Mesenchymal stem cell (in vitro differentiated cells and primary cell): ENCODE results near the gene CACNA1I.

ENCODE experiments used
- DNase-seq: peaks from one replicate; pipeline ENCODE4 v3.0.0-alpha.2; 2013
- H2AFZ ChIP-seq: one replicate; pipeline ENCODE4 v1.6.1; 2013; ENCODE audit warnings: low read depth, mild to moderate bottlenecking, control low read depth, inconsistent platforms, low read length, moderate library complexity
- H2AK5ac ChIP-seq: 2 replicates; pipeline ENCODE4 v1.6.1; 2013; ENCODE audit warnings: low read length, moderate library complexity, mild to moderate bottlenecking, inconsistent platforms; ENCODE audit not compliant: severe bottlenecking
- H2BK120ac ChIP-seq: one replicate; pipeline ENCODE4 v1.6.1; 2013; ENCODE audit warnings: low read depth, mild to moderate bottlenecking, inconsistent platforms, low read length, moderate library complexity
- H2BK12ac ChIP-seq, 2 experiments: one replicate each; pipeline ENCODE4 v1.6.1; 2013; ENCODE audit warnings: inconsistent platforms in 2 of 2, low read length in 2 of 2, mild to moderate bottlenecking in 2 of 2, moderate library complexity in 2 of 2, control low read depth in 1 of 2
- H2BK15ac ChIP-seq: one replicate; pipeline ENCODE4 v1.6.1; 2013; ENCODE audit warnings: mild to moderate bottlenecking, low read depth, inconsistent platforms; ENCODE audit not compliant: poor library complexity, severe bottlenecking
- H2BK5ac ChIP-seq: 2 replicates; pipeline ENCODE4 v1.6.1; 2013; ENCODE audit warnings: low read depth, mild to moderate bottlenecking, low read length, control low read depth, inconsistent platforms; ENCODE audit not compliant: poor library complexity, severe bottlenecking
- H3K14ac ChIP-seq, 2 experiments: one replicate each; pipeline ENCODE4 v1.6.1; 2013; ENCODE audit warnings: inconsistent platforms in 2 of 2, low read length in 2 of 2, control low read depth in 1 of 2, mild to moderate bottlenecking in 1 of 2, moderate library complexity in 1 of 2
- H3K18ac ChIP-seq, 2 experiments: one replicate each; pipeline ENCODE4 v1.6.1; 2013; ENCODE audit warnings: inconsistent platforms in 2 of 2, low read length in 2 of 2, control low read depth in 1 of 2, low read depth in 1 of 2, mild to moderate bottlenecking in 1 of 2
- H3K23ac ChIP-seq, 2 experiments: one replicate each; pipeline ENCODE4 v1.6.1; 2013; ENCODE audit warnings: inconsistent platforms in 2 of 2, low read length in 2 of 2, mild to moderate bottlenecking in 2 of 2, moderate library complexity in 2 of 2, control low read depth in 1 of 2
- H3K27ac ChIP-seq: 2 replicates; pipeline ENCODE4 v1.5.1; 2013; ENCODE audit warnings: mild to moderate bottlenecking, moderate library complexity, low read length, control low read depth, inconsistent platforms; ENCODE audit not compliant: poor library complexity, severe bottlenecking
- H3K27me3 ChIP-seq, 2 experiments: 2 replicates each; pipeline versions ENCODE4 v1.6.1 to v1.7.0; 2013; ENCODE audit warnings: low read length in 2 of 2, mild to moderate bottlenecking in 2 of 2, moderate library complexity in 2 of 2, control low read depth in 1 of 2, inconsistent platforms in 1 of 2; ENCODE audit not compliant: control insufficient read depth in 1 of 2, insufficient read depth in 1 of 2
- H3K36me3 ChIP-seq, 2 experiments: 2 replicates each; pipeline versions ENCODE4 v1.6.1 to v1.7.0; 2013; ENCODE audit warnings: low read length in 2 of 2, control low read depth in 1 of 2, inconsistent platforms in 1 of 2, low read depth in 1 of 2, mild to moderate bottlenecking in 1 of 2; ENCODE audit not compliant: insufficient read depth in 2 of 2, control insufficient read depth in 1 of 2
- H3K4ac ChIP-seq, 2 experiments: one replicate each; pipeline ENCODE4 v1.6.1; 2013; ENCODE audit warnings: inconsistent platforms in 2 of 2, low read length in 2 of 2, mild to moderate bottlenecking in 2 of 2, moderate library complexity in 2 of 2, control low read depth in 1 of 2, low read depth in 1 of 2
- H3K4me1 ChIP-seq: 2 replicates; pipeline ENCODE4 v1.6.1; 2013; ENCODE audit warnings: low read depth, low read length, control low read depth; ENCODE audit not compliant: control insufficient read depth, insufficient read depth
- H3K4me2 ChIP-seq: 2 replicates; pipeline ENCODE4 v1.6.1; 2013; ENCODE audit warnings: low read length, mild to moderate bottlenecking, inconsistent platforms; ENCODE audit not compliant: poor library complexity, severe bottlenecking
- H3K4me3 ChIP-seq, 2 experiments: 2 replicates each; pipeline versions ENCODE4 v1.5.1 to v1.7.0; 2013; ENCODE audit warnings: low read length in 2 of 2, mild to moderate bottlenecking in 2 of 2, control low read depth in 1 of 2, low read depth in 1 of 2; ENCODE audit not compliant: insufficient read depth in 1 of 2
- H3K79me1 ChIP-seq: replicated peaks from 2 replicates; pipeline ENCODE4 v1.6.1; 2013; ENCODE audit warnings: mild to moderate bottlenecking, control low read depth, low read length, inconsistent platforms; ENCODE audit not compliant: poor library complexity, severe bottlenecking
- H3K9ac ChIP-seq: 2 replicates; pipeline ENCODE4 v1.7.0; 2013; ENCODE audit warnings: mild to moderate bottlenecking, low read length, moderate library complexity
- H3K9me3 ChIP-seq: 2 replicates; pipeline ENCODE4 v1.7.0; 2013; ENCODE audit warnings: mild to moderate bottlenecking, low read length; ENCODE audit not compliant: control insufficient read depth
- H4K8ac ChIP-seq: one replicate; pipeline ENCODE4 v1.6.1; 2013; ENCODE audit warnings: inconsistent platforms, mild to moderate bottlenecking, low read length, moderate library complexity
- H4K91ac ChIP-seq: one replicate; pipeline ENCODE4 v1.6.1; 2013; ENCODE audit warnings: mild to moderate bottlenecking, low read length, inconsistent platforms
- WGBS: methylation state at CpG from one replicate; pipeline ENCODE4 v1.1.7; 2013; ENCODE audit warnings: mixed read lengths; 5-methylcytosine and 5-hydroxymethylcytosine counted together

CACNA1I gene

DNA sequence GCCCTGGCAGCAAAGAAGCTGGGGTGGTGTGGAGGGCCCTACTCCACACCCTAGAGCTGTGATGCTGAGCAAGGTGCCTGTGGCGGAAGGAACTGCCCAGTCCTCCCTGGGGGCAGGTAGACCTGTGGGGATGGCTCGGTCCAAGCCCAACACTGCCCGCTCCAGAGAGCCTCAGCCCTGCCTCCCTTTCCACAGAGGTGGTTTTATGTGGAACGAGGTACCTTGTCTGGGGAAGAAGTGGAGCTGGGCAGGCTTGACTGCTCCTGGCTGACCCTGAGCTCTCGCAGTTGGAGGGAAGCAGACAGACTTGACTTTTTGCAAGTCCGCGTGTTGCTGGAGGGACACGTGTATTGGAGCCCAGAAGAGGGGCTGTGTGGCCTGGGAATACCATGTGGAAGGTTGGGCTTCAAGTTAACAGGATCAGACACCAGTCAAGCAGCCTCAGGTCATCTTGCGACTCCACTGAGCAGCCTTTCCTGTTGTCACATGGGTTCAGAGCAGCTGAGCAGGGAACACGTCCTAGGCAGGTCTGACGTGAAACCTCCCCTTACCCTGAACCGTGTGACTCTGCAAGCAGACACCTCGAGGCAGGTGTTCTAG lies 117.7 kb downstream of the CACNA1I start:
- H2BK120ac ChIP-seq = no peak overlapping the region
- no peaks in the 10 kb centered on the region for H3K4me1 ChIP-seq
- no peak overlapping the region for H2BK12ac ChIP-seq
- H2BK15ac ChIP-seq = no peak overlapping the region
- H3K9ac ChIP-seq = no peak overlapping the region
- H3K79me1 ChIP-seq = no peaks in the 10 kb centered on the region
- 79% methylated on average over 12 of the region's 13 CpGs for WGBS
- no peak overlapping the region for H3K18ac ChIP-seq
- H2AFZ ChIP-seq = no peak overlapping the region
- no peak overlapping the region for H3K4me3 ChIP-seq
- no peak overlapping the region for H3K23ac ChIP-seq
- no peak for DNase-seq
- no peak overlapping the region for H2BK5ac ChIP-seq
- H3K27ac ChIP-seq = no peak overlapping the region
- no peak overlapping the region for H4K91ac ChIP-seq
- no peaks in the 10 kb centered on the region for H3K36me3 ChIP-seq
- H4K8ac ChIP-seq = no peak overlapping the region
- no peak overlapping the region for H3K4me2 ChIP-seq
- no peak overlapping the region for H3K4ac ChIP-seq
- peaks cover 45 to 69% of the 10 kb centered on the region in 2 experiments for H3K27me3 ChIP-seq
- H3K9me3 ChIP-seq = no peaks in the 10 kb centered on the region
- H2AK5ac ChIP-seq = no peak overlapping the region
- H3K14ac ChIP-seq = no peak overlapping the region

DNA sequence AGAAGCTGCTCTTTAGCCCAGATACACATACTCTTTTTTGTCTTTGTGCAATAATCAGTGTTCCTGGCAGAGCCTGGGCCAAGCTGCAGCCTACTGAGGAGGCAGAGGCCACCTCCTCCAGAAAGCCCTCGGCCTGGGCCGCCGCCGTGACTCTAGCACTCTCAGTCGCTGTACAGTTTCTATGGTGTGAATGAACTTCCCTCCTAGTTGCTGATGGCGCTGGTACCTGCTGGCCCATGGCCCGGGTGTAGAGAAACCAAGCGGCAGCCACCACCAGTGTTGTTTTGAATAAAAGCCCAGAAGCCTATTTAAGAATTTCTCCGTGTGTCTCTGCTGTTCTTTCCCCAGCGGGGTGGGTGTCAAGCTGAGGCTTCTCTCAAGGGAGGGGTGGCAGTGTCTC lies 118.9 kb downstream of the CACNA1I start:
- no peak overlapping the region for H3K18ac ChIP-seq

DNA sequence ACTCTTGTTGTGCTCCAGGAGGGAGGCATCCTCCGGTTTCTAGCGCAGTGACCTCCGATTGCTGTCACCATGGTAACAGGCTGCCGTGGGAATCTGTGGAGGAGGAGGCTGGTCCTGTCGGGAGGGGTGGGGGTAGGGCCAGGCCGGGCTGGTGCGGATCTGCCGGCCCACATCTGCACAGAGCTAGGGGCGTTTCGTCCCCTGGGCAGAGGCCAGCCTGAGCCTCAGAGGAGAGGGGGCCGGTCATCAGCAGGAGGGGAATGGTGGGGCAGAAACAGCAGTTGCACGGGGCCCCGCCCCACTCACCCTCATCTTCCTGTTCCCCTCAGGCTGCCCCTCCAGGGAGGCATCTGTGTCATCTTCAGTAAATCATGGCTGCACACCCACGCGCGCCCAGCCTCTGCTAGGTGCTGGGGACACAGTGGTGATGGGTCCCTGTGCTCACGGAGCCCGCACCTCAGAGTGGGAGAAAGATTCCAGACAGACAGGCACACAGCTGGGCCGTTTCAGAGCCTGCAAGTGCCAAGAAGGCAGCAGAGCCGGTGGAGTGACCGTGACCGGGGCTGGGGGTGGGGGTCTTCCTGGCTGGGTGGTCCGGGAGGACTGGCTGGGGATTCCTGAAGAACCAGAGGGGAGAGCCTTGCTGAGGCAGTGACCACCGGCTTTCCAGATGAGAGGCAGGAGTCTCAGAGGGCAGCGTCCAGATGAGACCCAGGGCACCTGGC lies 120.5 kb downstream of the CACNA1I start:
- Histone ChIP-seq H3K9ac (no peak overlapping the region), H3K4me3 (no peak overlapping the region), H2BK12ac (no peak overlapping the region), H3K18ac (no peak overlapping the region), H2AFZ (no peak overlapping the region), H3K9me3 (no peaks in the 10 kb centered on the region), H3K79me1 (no peaks in the 10 kb centered on the region), H3K14ac (no peak overlapping the region), H2AK5ac (no peak overlapping the region), H3K4me1 (no peaks in the 10 kb centered on the region), H3K36me3 (no peaks in the 10 kb centered on the region), H3K4ac (no peak overlapping the region), H4K8ac (no peak overlapping the region), H4K91ac (no peak overlapping the region), H2BK15ac (no peak overlapping the region), H3K23ac (peak overlapping the region in 1 of 2 experiments; percentile 10), H3K27me3 (peaks cover 67 to 80% of the 10 kb centered on the region in 2 experiments), H2BK5ac (no peak overlapping the region), H2BK120ac (no peak overlapping the region), H3K4me2 (no peak overlapping the region), H3K27ac (no peak overlapping the region)
- 47% methylated on average over 22 of the region's 25 CpGs for WGBS
- DNase-seq = no peak

More for the DNA sequence above, 118.9 kb downstream of the CACNA1I start:
- no peak overlapping the region for H2BK15ac ChIP-seq
- no peak overlapping the region for H2BK120ac ChIP-seq
- H4K8ac ChIP-seq = peak overlapping the region; percentile 22
- no peak overlapping the region for H3K9ac ChIP-seq
- H3K27me3 ChIP-seq = peaks cover 53 to 70% of the 10 kb centered on the region in 2 experiments
- H2BK5ac ChIP-seq = no peak overlapping the region
- no peak overlapping the region for H3K4me3 ChIP-seq
- no peak overlapping the region for H3K4ac ChIP-seq
- H3K9me3 ChIP-seq = no peaks in the 10 kb centered on the region
- H3K36me3 ChIP-seq = no peaks in the 10 kb centered on the region
- no peak overlapping the region for H2AK5ac ChIP-seq
- DNase-seq = no peak
- no peak overlapping the region for H2BK12ac ChIP-seq
- no peak overlapping the region for H3K14ac ChIP-seq
- H2AFZ ChIP-seq = no peak overlapping the region
- no peaks in the 10 kb centered on the region for H3K4me1 ChIP-seq
- H3K23ac ChIP-seq = no peak overlapping the region
- H4K91ac ChIP-seq = no peak overlapping the region
- H3K27ac ChIP-seq = no peak overlapping the region
- WGBS = 94% methylated on average over 10 of the region's 10 CpGs
- H3K79me1 ChIP-seq = no peaks in the 10 kb centered on the region
- H3K4me2 ChIP-seq = no peak overlapping the region

DNA sequence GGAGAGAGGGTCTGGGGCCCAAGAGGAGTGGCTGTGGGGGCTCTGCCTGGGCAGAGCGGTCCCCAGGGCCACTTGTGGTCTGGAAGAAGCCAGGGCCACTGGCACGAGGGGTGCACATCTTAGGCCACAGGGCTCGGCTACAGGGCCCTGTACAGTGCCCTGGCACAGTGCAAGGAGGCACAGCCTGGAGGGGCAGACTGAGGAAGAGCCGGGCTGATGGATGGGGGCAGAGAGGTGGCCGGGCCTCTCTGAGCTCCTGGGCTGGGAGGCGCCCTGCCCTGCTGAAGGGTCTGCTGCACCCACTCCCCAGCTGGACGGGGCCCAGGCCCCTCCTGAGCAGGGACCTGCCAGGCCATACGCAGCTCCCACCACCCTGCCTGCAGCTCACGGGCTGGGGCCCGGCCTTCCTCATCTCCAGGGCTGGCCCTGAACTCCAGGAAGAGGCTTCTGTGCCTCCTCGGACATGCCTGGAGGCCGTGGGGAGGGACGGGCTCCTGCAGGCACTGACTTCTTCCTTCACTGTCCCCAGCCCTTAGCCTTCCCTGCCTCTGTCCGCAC lies 123.5 kb downstream of the CACNA1I start:
- H3K36me3 ChIP-seq = no peaks in the 10 kb centered on the region
- WGBS = 72% methylated on average over 14 of the region's 14 CpGs
- H4K8ac ChIP-seq = no peak overlapping the region
- H2BK12ac ChIP-seq = no peak overlapping the region
- H3K4ac ChIP-seq = no peak overlapping the region
- no peak overlapping the region for H2BK120ac ChIP-seq
- H3K27me3 ChIP-seq = peaks cover 67 to 77% of the 10 kb centered on the region in 2 experiments
- no peak for DNase-seq
- no peak overlapping the region for H2AFZ ChIP-seq
- H3K79me1 ChIP-seq = no peaks in the 10 kb centered on the region
- H3K4me1 ChIP-seq = no peaks in the 10 kb centered on the region
- no peak overlapping the region for H3K9ac ChIP-seq
- no peak overlapping the region for H3K4me3 ChIP-seq
- H3K4me2 ChIP-seq = no peak overlapping the region
- no peaks in the 10 kb centered on the region for H3K9me3 ChIP-seq
- H3K27ac ChIP-seq = no peak overlapping the region
- H3K23ac ChIP-seq = no peak overlapping the region
- no peak overlapping the region for H2AK5ac ChIP-seq
- H2BK5ac ChIP-seq = no peak overlapping the region
- no peak overlapping the region for H3K14ac ChIP-seq
- H4K91ac ChIP-seq = peak overlapping the region; percentile 20
- no peak overlapping the region for H3K18ac ChIP-seq
- H2BK15ac ChIP-seq = no peak overlapping the region
